PC-9 (cell line): ENCODE data around the gene SETBP1. TPM values are rescaled to one million over a fixed set of nuclear protein-coding genes. Genes with fewer than 3 reads are reported as not detected.

Source experiments
- BruUV-seq: library from RNA; stranded (reverse); fragments of 400-500 nt; replicated peaks from 2 replicates; lab custom pipeline; 2021; lab: Mats Ljungman, UMichigan
- CTCF ChIA-PET: fragments of 300-600 bp; sonication (Branson Sonifier 250); formaldehyde crosslinking; loops from one replicate; lab custom pipeline; 2022; ENCODE audit warnings: antibody characterized with exemption; lab: Charles Lee
- POLR2A ChIA-PET: fragments of 300-600 bp; sonication (Branson Sonifier 250); formaldehyde crosslinking; loops from one replicate; lab custom pipeline; 2022; ENCODE audit warnings: antibody characterized with exemption; ENCODE audit not compliant: unreplicated experiment; lab: Charles Lee
- DNase-seq, 2 experiments: peaks; one replicate each; pipeline versions ENCODE4 v3.0.0 to v3.0.0-alpha.2; 2015 to 2022; ENCODE audit warnings: mixed read lengths in 1 of 2
- H2AFZ ChIP-seq: fragments of 200-600 bp; sonication (generic); 2 replicates; pipeline ENCODE4 v1.8.1; 2017; ENCODE audit warnings: antibody characterized with exemption
- H3F3A ChIP-seq: fragments of 200-600 bp; sonication (generic); 2 replicates; pipeline ENCODE4 v1.8.1; 2017; ENCODE audit warnings: antibody characterized with exemption, mild to moderate bottlenecking, low read depth; ENCODE audit not compliant: insufficient read depth
- H3K27ac ChIP-seq: fragments of 200-600 bp; sonication (generic); 2 replicates; pipeline ENCODE4 v1.6.1; 2016; ENCODE audit warnings: mixed run types
- H3K27me3 ChIP-seq: fragments of 200-600 bp; sonication (generic); 2 replicates; pipeline ENCODE4 v1.6.1; 2016; ENCODE audit warnings: low read depth, mixed run types; ENCODE audit not compliant: insufficient read depth
- H3K36me3 ChIP-seq: fragments of 200-600 bp; sonication (generic); 2 replicates; pipeline ENCODE4 v1.6.1; 2016; ENCODE audit warnings: low read depth, mixed run types
- H3K4me1 ChIP-seq: fragments of 200-600 bp; sonication (generic); replicated peaks from 2 replicates; pipeline ENCODE4 v1.6.1; 2016; ENCODE audit warnings: mixed run types; ENCODE audit not compliant: insufficient read depth
- H3K4me2 ChIP-seq: fragments of 200-600 bp; sonication (generic); 2 replicates; pipeline ENCODE4 v1.6.1; 2017; ENCODE audit warnings: mixed run types
- H3K4me3 ChIP-seq: fragments of 200-600 bp; sonication (generic); 2 replicates; pipeline ENCODE4 v1.6.1; 2016; ENCODE audit warnings: mixed run types
- H3K79me2 ChIP-seq: fragments of 200-600 bp; sonication (generic); 2 replicates; pipeline ENCODE4 v1.6.1; 2017; ENCODE audit warnings: low read depth, mixed run types
- H3K9me2 ChIP-seq: fragments of 200-600 bp; sonication (generic); 2 replicates; pipeline ENCODE4 v1.8.1; 2017; ENCODE audit warnings: mild to moderate bottlenecking; ENCODE audit not compliant: insufficient read depth
- H3K9me3 ChIP-seq: fragments of 200-600 bp; sonication (generic); 2 replicates; pipeline ENCODE4 v1.8.1; 2016; ENCODE audit warnings: low read depth; ENCODE audit not compliant: insufficient read depth
- H4K20me1 ChIP-seq: fragments of 200-600 bp; sonication (generic); 2 replicates; pipeline ENCODE4 v1.8.1; 2017; ENCODE audit not compliant: insufficient read depth
- EZH2 ChIP-seq: fragments of 200-600 bp; sonication (generic); IDR thresholded peaks from 2 replicates; pipeline ENCODE4 v1.8.0; 2017; ENCODE audit warnings: antibody characterized with exemption, low read depth
- intact Hi-C: fragments of 100-400 bp; cut with micrococcal nuclease; formaldehyde crosslinking; loops from one replicate; pipeline ENCODE4 v1.10.0; 2022; ENCODE audit not compliant: unreplicated experiment
- total RNA-seq: library from RNA; stranded (reverse); gene quantifications from 2 replicates; pipeline ENCODE4 v1.2.3, GENCODE V29; 2021
- TF ChIP-seq, protein P1 (sequence below): fragments of 200-600 bp; sonication (generic); conservative IDR thresholded peaks from 2 replicates; pipeline ENCODE4 v1.6.1; 2017; ENCODE audit warnings: mixed run types, antibody characterized with exemption, mild to moderate bottlenecking, moderate library complexity

SETBP1 gene
- total RNA-seq, 1 experiment from 2014 or later = 9.0 TPM

DNA sequence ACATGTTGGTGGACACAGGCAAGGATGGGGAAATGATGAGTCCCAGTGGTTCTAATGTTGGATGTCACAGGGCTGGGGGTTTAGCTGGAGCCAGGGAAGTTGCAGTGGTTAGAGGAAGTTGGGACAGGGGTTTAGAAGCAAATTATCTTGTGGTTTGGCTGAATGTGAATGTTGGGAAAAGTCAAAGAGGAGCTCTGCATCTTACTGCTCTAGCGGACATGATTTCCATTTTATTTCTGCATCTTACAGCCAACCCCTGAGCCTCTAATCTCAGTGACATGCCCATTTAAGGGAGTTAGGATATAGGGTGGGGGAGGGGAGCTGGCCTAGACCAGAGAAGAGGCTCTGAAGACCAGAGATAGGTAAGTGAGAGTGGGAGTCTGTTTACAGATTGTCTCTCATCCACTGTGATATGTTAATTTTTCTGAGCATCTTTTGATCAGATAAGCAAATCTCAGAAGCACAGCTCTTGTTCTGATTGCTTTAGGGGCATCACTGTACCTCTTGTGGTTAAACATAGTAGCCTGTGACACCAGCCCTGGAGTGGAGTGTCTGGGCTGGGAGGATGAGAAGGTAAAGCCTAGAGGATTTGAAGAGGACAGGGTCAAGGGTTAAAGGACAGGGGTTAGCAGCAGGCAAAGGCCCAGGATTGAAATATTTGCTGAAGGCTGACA lies 43.6 kb downstream of the SETBP1 start:
- no peaks in the 10 kb centered on the region for H3K79me2 ChIP-seq
- CTCF ChIA-PET = no interaction called here
- intact Hi-C loops = no loop called here
- no peaks in the 10 kb centered on the region for H3K9me2 ChIP-seq
- H4K20me1 ChIP-seq = no peaks in the 10 kb centered on the region
- H3K27ac ChIP-seq = 0 out of 2 replicates have a peak overlapping the region, but pooled peaks have one; percentile 29
- BruUV-seq = no TSS peak
- no peak overlapping the region for H3K4me3 ChIP-seq
- H3K9me3 ChIP-seq = no peaks in the 10 kb centered on the region
- H2AFZ ChIP-seq = no peak overlapping the region
- TF ChIP-seq EZH2 = no peak
- TF ChIP-seq, protein P1, sequence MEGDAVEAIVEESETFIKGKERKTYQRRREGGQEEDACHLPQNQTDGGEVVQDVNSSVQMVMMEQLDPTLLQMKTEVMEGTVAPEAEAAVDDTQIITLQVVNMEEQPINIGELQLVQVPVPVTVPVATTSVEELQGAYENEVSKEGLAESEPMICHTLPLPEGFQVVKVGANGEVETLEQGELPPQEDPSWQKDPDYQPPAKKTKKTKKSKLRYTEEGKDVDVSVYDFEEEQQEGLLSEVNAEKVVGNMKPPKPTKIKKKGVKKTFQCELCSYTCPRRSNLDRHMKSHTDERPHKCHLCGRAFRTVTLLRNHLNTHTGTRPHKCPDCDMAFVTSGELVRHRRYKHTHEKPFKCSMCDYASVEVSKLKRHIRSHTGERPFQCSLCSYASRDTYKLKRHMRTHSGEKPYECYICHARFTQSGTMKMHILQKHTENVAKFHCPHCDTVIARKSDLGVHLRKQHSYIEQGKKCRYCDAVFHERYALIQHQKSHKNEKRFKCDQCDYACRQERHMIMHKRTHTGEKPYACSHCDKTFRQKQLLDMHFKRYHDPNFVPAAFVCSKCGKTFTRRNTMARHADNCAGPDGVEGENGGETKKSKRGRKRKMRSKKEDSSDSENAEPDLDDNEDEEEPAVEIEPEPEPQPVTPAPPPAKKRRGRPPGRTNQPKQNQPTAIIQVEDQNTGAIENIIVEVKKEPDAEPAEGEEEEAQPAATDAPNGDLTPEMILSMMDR = no peak
- H3K36me3 ChIP-seq = no peaks in the 10 kb centered on the region
- peaks cover 31% of the 10 kb centered on the region for H3K4me1 ChIP-seq
- 0 out of 2 replicates have a peak, but pooled peaks cover 4% of the 10 kb centered on the region for H3F3A ChIP-seq
- POLR2A ChIA-PET = no interaction called here
- H3K27me3 ChIP-seq = no peaks in the 10 kb centered on the region
- H3K4me2 ChIP-seq = 0 out of 2 replicates have a peak overlapping the region, but pooled peaks have one; percentile 44
- DNase-seq = no peak

DNA sequence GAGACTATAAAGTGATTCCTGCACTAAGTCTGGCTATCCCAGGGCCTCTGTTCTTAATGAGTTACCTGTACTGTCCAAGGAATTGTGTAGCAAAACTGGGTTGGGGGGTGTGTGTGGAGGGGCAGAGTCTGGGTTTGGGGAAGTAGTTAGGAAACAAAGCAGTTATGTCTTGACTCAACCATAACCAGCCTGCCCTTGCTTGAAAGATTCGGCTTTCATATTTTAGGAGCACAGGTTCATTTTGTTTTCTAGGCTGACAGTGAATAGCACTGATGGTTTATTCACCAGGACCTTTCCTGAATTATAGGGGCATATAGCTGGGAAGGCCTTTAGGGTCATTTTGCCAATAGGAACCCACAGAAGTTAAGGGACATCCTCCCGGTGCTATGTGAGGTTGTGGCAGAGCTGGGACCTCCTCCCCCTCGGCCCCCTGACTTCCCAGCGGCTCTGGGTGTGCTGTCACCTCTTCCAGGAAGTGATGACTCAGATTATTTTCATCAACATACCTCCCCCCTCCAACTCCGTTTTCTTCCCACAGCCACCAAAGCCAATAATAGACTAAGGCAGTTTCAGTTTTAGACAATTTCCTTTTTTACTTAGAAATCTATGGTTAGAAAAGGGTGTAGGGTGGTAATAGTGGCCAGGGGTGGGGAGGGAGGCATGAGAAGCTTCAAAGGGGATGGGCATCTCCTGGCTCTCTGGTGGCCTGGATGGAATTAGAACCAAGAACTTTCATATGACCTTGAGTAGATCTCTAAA lies 44.8 kb downstream of the SETBP1 start:
- ChIA-PET POLR2A (no interaction called here), CTCF (interaction anchor here (0.6 kb wide), 1 partner anchor 43 kb away, joined by 3 read pairs; no protein-coding TSS in a partner anchor)
- no TSS peak for BruUV-seq
- H3K9me3 ChIP-seq = no peaks in the 10 kb centered on the region
- no peaks in the 10 kb centered on the region for H3K36me3 ChIP-seq
- TF ChIP-seq, protein P1 = no peak
- no peak for TF ChIP-seq EZH2
- H3K4me1 ChIP-seq = peaks cover 38% of the 10 kb centered on the region
- H2AFZ ChIP-seq = peak overlapping the region; percentile 31; the same call in 1 of the 2 replicates
- intact Hi-C loops = no loop called here
- H3K4me3 ChIP-seq = no peak overlapping the region
- H4K20me1 ChIP-seq = no peaks in the 10 kb centered on the region
- 0 out of 2 replicates have a peak, but pooled peaks cover 4% of the 10 kb centered on the region for H3F3A ChIP-seq
- peak overlapping the region; percentile 66 for H3K27ac ChIP-seq
- H3K79me2 ChIP-seq = no peaks in the 10 kb centered on the region
- peak in 1 of 2 experiments; percentile 50 for DNase-seq
- H3K9me2 ChIP-seq = no peaks in the 10 kb centered on the region
- H3K27me3 ChIP-seq = no peaks in the 10 kb centered on the region
- peak overlapping the region; percentile 44 for H3K4me2 ChIP-seq

DNA sequence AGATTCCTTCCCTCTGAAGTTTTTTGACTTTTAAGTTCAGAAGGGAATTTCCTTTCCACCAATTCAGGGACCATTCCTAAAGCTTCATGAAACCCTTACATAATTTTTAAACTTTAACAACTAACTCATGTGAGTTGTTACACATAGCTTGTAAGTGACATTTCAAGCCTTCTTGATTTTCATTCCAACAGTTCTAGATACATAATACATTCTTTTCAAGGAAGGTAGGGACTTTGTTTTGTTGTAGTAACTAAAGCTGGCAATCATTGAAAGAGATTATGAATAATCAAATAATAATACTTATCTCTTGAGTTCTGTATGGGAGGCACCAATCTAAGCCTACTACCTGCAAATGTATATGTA lies 45.4 kb downstream of the SETBP1 start:
- no peaks in the 10 kb centered on the region; the same call in 1 of the 2 replicates for H3K79me2 ChIP-seq
- no peak overlapping the region for H3K4me3 ChIP-seq
- H3K36me3 ChIP-seq = no peaks in the 10 kb centered on the region
- peak overlapping the region; percentile 66 for H3K27ac ChIP-seq
- H4K20me1 ChIP-seq = no peaks in the 10 kb centered on the region
- H3K27me3 ChIP-seq = no peaks in the 10 kb centered on the region
- 0 out of 2 replicates have a peak, but pooled peaks cover 4% of the 10 kb centered on the region for H3F3A ChIP-seq
- peak overlapping the region; percentile 31; the same call in 1 of the 2 replicates for H2AFZ ChIP-seq
- H3K4me1 ChIP-seq = peaks cover 43% of the 10 kb centered on the region
- intact Hi-C loops = no loop called here
- DNase-seq = no peak
- ChIA-PET CTCF (interaction anchor here (0.6 kb wide), 1 partner anchor 42 kb away, joined by 3 read pairs; no protein-coding TSS in a partner anchor), POLR2A (no interaction called here)
- TF ChIP-seq EZH2 = no peak
- TF ChIP-seq, protein P1 = no peak
- no TSS peak for BruUV-seq
- H3K9me3 ChIP-seq = no peaks in the 10 kb centered on the region
- H3K4me2 ChIP-seq = peak overlapping the region; percentile 44
- no peaks in the 10 kb centered on the region for H3K9me2 ChIP-seq
